H1 (cell line): ENCODE results near the gene UBE2D2. TPM values are rescaled to one million over a fixed set of nuclear protein-coding genes. Genes with fewer than 3 reads are reported as not detected.

Experiments
- ASH2L ChIP-seq: fragments of 200-600, 300-600 bp; sonication (generic); IDR thresholded peaks from one replicate; pipeline ENCODE4 v1.7.1; 2017; ENCODE audit warnings: low read length
- CHD2 ChIP-seq: IDR thresholded peaks from 2 replicates; pipeline ENCODE4 v1.6.1; 2012; ENCODE audit warnings: low read length, improper control_type of control experiment
- EGR1 ChIP-seq: IDR thresholded peaks from 2 replicates; pipeline ENCODE4 v1.6.1; 2011; ENCODE audit warnings: low read depth, low read length, borderline replicate concordance
- GABPA ChIP-seq: IDR thresholded peaks from 2 replicates; pipeline ENCODE4 v1.6.1; 2011; ENCODE audit warnings: mild to moderate bottlenecking, low read length, moderate library complexity, borderline replicate concordance; ENCODE audit not compliant: insufficient read depth
- HDAC2 ChIP-seq, 2 experiments: fragments of 300-600 bp in 1 of 2; sonication (generic) in 1 of 2; IDR thresholded peaks; 2 replicates each; pipeline ENCODE4 v1.6.1; 2011 to 2012; ENCODE audit warnings: low read depth in 2 of 2, low read length in 2 of 2, mild to moderate bottlenecking in 2 of 2, moderate library complexity in 2 of 2, borderline replicate concordance in 1 of 2, inconsistent platforms in 1 of 2
- NANOG ChIP-seq: IDR thresholded peaks from 2 replicates; pipeline ENCODE4 v1.6.1; 2011; ENCODE audit warnings: low read length, low read depth, mild to moderate bottlenecking, inconsistent platforms; ENCODE audit not compliant: insufficient read depth, poor library complexity, severe bottlenecking
- NRF1 ChIP-seq: IDR thresholded peaks from 2 replicates; pipeline ENCODE4 v1.6.1; 2011; ENCODE audit warnings: mild to moderate bottlenecking, low read depth, low read length, improper control_type of control experiment
- SRF ChIP-seq: IDR thresholded peaks from 2 replicates; pipeline ENCODE4 v1.6.1; 2011; ENCODE audit warnings: mild to moderate bottlenecking, low read depth, low read length, moderate library complexity
- polyA plus RNA-seq, 7 experiments: library from polyadenylated mRNA; depleted of rRNA in 3 of 7; stranded (reverse) in 5 of 7; unstranded in 2 of 7; fragments of >200 nt in 5 of 7; fragments of 200-250 nt in 2 of 7; gene quantifications; 1 replicate in 5 of 7; 2 replicates in 1 of 7; 4 replicates in 1 of 7; pipeline versions ENCODE4 v1.2.1 to v1.2.3, GENCODE V29; 2011 to 2013; ENCODE audit warnings: missing spikeins in 2 of 7, mixed read lengths in 2 of 7
- total RNA-seq: library from RNA; stranded (reverse); fragmentation: NEBNext Ultra II Directional; extraction: Animal tissue kit (Norgen Biotek cat#: 25700); gene quantifications from 2 replicates; pipeline ENCODE4 v1.2.1, GENCODE V29; 2021
- TF ChIP-seq, protein P1 (sequence below): IDR thresholded peaks from 2 replicates; pipeline ENCODE4 v1.6.1; 2012; ENCODE audit warnings: inconsistent platforms
- TF ChIP-seq, protein P2 (sequence below): IDR thresholded peaks from 2 replicates; pipeline ENCODE4 v1.6.1; 2011; ENCODE audit warnings: low read depth, mild to moderate bottlenecking, low read length; ENCODE audit not compliant: insufficient read depth
- TF ChIP-seq, protein P3 (sequence below): IDR thresholded peaks from 2 replicates; pipeline ENCODE4 v1.6.1; 2012; ENCODE audit warnings: inconsistent platforms

Gene UBE2D2
- total and polyA plus RNA-seq, 2 of the 8 experiments (the other 6 are each of a cell fraction or from before 2014, with no cell fraction given): 66.9 to 203 TPM

DNA sequence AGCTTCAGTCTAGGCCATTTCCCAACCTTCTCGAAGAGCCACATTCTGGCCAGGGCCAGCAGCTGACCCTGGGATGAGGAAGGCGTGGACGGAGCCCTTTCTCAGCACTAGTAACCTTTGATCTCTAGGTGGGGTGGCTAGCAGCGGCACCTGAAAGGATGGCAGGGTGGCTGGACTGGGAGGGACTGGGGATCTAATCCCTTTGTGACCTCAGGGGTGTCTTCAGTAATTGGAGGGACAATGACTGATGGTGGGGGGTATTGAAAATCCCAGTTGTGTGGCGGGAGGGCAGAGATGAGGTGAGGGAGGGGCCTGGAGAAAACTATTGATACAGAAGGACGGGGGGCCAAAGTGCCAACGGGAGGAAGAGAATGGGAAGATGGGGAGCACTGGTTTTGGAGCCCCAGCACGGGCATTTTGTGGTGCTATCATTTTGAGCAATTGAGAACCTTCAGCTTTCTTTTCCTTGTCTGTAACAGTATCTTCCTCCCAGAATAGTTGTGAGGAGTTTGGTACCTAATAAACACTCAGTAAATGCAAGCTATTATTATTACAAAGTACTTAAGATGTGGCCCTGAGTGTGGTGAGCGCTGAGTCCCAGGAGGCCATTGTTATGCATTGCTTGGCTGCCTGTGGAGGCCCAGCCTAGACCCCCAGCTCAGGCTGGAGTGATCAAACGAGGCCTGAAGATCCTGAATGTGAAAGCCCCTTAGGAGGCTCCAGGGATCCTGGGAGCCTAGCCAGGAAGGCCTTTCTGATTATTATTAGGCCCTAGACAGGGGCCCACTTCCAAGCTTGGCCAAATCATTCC lies 37.3 kb upstream of the UBE2D2 start (continued):
- TF ChIP-seq, protein P1, sequence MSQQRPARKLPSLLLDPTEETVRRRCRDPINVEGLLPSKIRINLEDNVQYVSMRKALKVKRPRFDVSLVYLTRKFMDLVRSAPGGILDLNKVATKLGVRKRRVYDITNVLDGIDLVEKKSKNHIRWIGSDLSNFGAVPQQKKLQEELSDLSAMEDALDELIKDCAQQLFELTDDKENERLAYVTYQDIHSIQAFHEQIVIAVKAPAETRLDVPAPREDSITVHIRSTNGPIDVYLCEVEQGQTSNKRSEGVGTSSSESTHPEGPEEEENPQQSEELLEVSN: no peak
- TF ChIP-seq, protein P2, sequence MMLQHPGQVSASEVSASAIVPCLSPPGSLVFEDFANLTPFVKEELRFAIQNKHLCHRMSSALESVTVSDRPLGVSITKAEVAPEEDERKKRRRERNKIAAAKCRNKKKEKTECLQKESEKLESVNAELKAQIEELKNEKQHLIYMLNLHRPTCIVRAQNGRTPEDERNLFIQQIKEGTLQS: no peak
- TF ChIP-seq CHD2: no peak
- no peak for TF ChIP-seq NRF1
- TF ChIP-seq HDAC2 (IDR thresholded peaks at IDR 0.05; ENCODE audit: borderline replicate concordance in 1 of 2, low read depth in 2 of 2, low read length in 2 of 2): peak; percentile 87 to 98; a peak in 3 of 4 replicates
- TF ChIP-seq NANOG: peak; percentile 98
- TF ChIP-seq, protein P3, sequence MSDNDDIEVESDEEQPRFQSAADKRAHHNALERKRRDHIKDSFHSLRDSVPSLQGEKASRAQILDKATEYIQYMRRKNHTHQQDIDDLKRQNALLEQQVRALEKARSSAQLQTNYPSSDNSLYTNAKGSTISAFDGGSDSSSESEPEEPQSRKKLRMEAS: no peak
- no peak for TF ChIP-seq SRF
- TF ChIP-seq ASH2L: peak; percentile 76
- 0 out of 2 replicates have a peak, but pooled peaks have one; percentile 33 for TF ChIP-seq EGR1
- no peak for TF ChIP-seq GABPA
